HG02938 (cell line): ENCODE measurements around the gene GAS2L1.
"Not testable (repeated sequence)": the region's sequence is repeated elsewhere in the genome, so short reads cannot be mapped to it uniquely, and the experiment has no call there.

Experiments
- ATAC-seq: cut with Tn5 transposase; IDR thresholded peaks from one replicate; pipeline ENCODE4 v1.9.1; 2021; ENCODE audit warnings: mild to moderate bottlenecking, moderate library complexity; ENCODE audit not compliant: unreplicated experiment

Gene GAS2L1

GRCh38 chr22:29340566-29340965 is 34.1 kb downstream of the GAS2L1 start:
- no peak for ATAC-seq

- ATAC-seq = no peak
Measured at GRCh38 chr22:29341056-29341848, 34.8 kb downstream of the GAS2L1 start.

GRCh38 chr22:29341849-29342127 is 35.3 kb downstream of the GAS2L1 start:
- ATAC-seq = no peak

- no peak for ATAC-seq
Measured at GRCh38 chr22:29342177-29342576, 35.7 kb downstream of the GAS2L1 start.

- no peak for ATAC-seq
Measured at GRCh38 chr22:29342577-29343312, 36.3 kb downstream of the GAS2L1 start.

GRCh38 chr22:29343313-29343805 is 36.9 kb downstream of the GAS2L1 start:
- no peak for ATAC-seq

GRCh38 chr22:29344137-29344536 is 37.7 kb downstream of the GAS2L1 start:
- no peak for ATAC-seq

- ATAC-seq = not testable (repeated sequence)
Measured at GRCh38 chr22:29344889-29345288, 38.4 kb downstream of the GAS2L1 start.

GRCh38 chr22:29345932-29346331 is 39.5 kb downstream of the GAS2L1 start:
- no peak for ATAC-seq

GRCh38 chr22:29346659-29347058 is 40.2 kb downstream of the GAS2L1 start:
- no peak for ATAC-seq

- no peak for ATAC-seq
Measured at GRCh38 chr22:29348041-29348440, 41.6 kb downstream of the GAS2L1 start.

GRCh38 chr22:29348956-29349355 is 42.5 kb downstream of the GAS2L1 start:
- no peak for ATAC-seq

GRCh38 chr22:29351042-29351441 is 44.6 kb downstream of the GAS2L1 start:
- ATAC-seq = no peak

GRCh38 chr22:29351891-29352290 is 45.4 kb downstream of the GAS2L1 start:
- no peak for ATAC-seq

GRCh38 chr22:29352778-29353177 is 46.3 kb downstream of the GAS2L1 start:
- ATAC-seq = no peak

GRCh38 chr22:29353286-29353685 is 46.8 kb downstream of the GAS2L1 start:
- no peak for ATAC-seq

GRCh38 chr22:29353860-29354259 is 47.4 kb downstream of the GAS2L1 start:
- no peak for ATAC-seq

- ATAC-seq = not testable (repeated sequence)
Measured at GRCh38 chr22:29357193-29357890, 50.9 kb downstream of the GAS2L1 start.

- ATAC-seq = no peak
Measured at GRCh38 chr22:29359469-29359868, 53.0 kb downstream of the GAS2L1 start.
